HG03039 (cell line): ENCODE results near the gene ELANE.
"Not testable (repeated sequence)": the region's sequence is repeated elsewhere in the genome, so short reads cannot be mapped to it uniquely, and the experiment has no call there.

Experiments used
- ATAC-seq: cut with Tn5 transposase; IDR thresholded peaks from one replicate; pipeline ENCODE4 v1.9.1; 2021; ENCODE audit warnings: mild to moderate bottlenecking, moderate library complexity; ENCODE audit not compliant: unreplicated experiment

ELANE gene

GRCh38 chr19:813219-814151 lies 38.6 kb upstream of the ELANE start:
- ATAC-seq: no peak

GRCh38 chr19:814152-815078 lies 37.7 kb upstream of the ELANE start:
- ATAC-seq: no peak

- no peak for ATAC-seq
These were observed 36.9 kb upstream of the ELANE start for GRCh38 chr19:815079-815774.

- ATAC-seq: no peak
These were observed 36.2 kb upstream of the ELANE start for GRCh38 chr19:815775-816499.

GRCh38 chr19:816500-816857 lies 35.6 kb upstream of the ELANE start:
- no peak for ATAC-seq

- ATAC-seq: not testable (repeated sequence)
These were observed 31.9 kb upstream of the ELANE start for GRCh38 chr19:820212-820611.

- no peak for ATAC-seq
These were observed 30.8 kb upstream of the ELANE start for GRCh38 chr19:821231-821824.

- ATAC-seq: no peak
These were observed 30.1 kb upstream of the ELANE start, which contains the start of gene PLPPR3 for GRCh38 chr19:821825-822503. Gene PLPPR3 (minus strand): TSS chr19:821955. CDS start chr19:821559, 396 bp downstream.

- ATAC-seq: no peak
These were observed 28.5 kb upstream of the ELANE start for GRCh38 chr19:823565-824121.

- ATAC-seq: no peak
These were observed 27.2 kb upstream of the ELANE start for GRCh38 chr19:824885-825284.

GRCh38 chr19:825897-826644 lies 26.0 kb upstream of the ELANE start:
- ATAC-seq: no peak

GRCh38 chr19:827314-827709 lies 24.8 kb upstream of the ELANE start:
- ATAC-seq: no peak

GRCh38 chr19:827710-828321 lies 24.3 kb upstream of the ELANE start, which contains the start of gene AZU1:
Gene AZU1 (plus strand): TSS chr19:827837. CDS start chr19:827847, 10 bp downstream.
- ATAC-seq: no peak

GRCh38 chr19:829129-829758 lies 22.9 kb upstream of the ELANE start:
- ATAC-seq: no peak

GRCh38 chr19:831407-832369 lies 20.4 kb upstream of the ELANE start:
- ATAC-seq: no peak

GRCh38 chr19:834216-834615 lies 17.9 kb upstream of the ELANE start:
- ATAC-seq: no peak
